Astrocyte (in vitro differentiated cells and primary cell): ENCODE results near the gene PSME4.

Experiments used
- CTCF ChIP-seq: IDR thresholded peaks from 2 replicates; pipeline ENCODE4 v1.5.1; 2011; ENCODE audit warnings: low read depth, mild to moderate bottlenecking, inconsistent platforms, low read length, moderate library complexity; ENCODE audit not compliant: insufficient read depth
- EZH2 ChIP-seq: IDR thresholded peaks from 2 replicates; pipeline ENCODE4 v1.6.1; 2012; ENCODE audit warnings: mild to moderate bottlenecking, low read length, inconsistent platforms; ENCODE audit not compliant: insufficient read depth

- TF ChIP-seq CTCF (no peak), EZH2 (no peak)
These were observed 88.8 kb downstream of the PSME4 start for GRCh38 chr2:53881986-53882385.
